DOHH2 (cell line): Measurements from ENCODE around the gene PARPBP.

Experiments
- EZH2phosphoT487 ChIP-seq: fragments of 200-600 bp; sonication (generic); IDR thresholded peaks from 2 replicates; pipeline ENCODE4 v1.6.1; 2017; ENCODE audit warnings: borderline replicate concordance, mild to moderate bottlenecking, antibody characterized with exemption, low read length, moderate library complexity, mixed read lengths
- TF ChIP-seq, protein P1 (sequence below): fragments of 200-600 bp; sonication (generic); IDR thresholded peaks from one replicate; pipeline ENCODE4 v1.5.1; 2014; ENCODE audit warnings: antibody characterized with exemption, mild to moderate bottlenecking, low read depth, low read length; ENCODE audit not compliant: poor library complexity, severe bottlenecking

DNA sequence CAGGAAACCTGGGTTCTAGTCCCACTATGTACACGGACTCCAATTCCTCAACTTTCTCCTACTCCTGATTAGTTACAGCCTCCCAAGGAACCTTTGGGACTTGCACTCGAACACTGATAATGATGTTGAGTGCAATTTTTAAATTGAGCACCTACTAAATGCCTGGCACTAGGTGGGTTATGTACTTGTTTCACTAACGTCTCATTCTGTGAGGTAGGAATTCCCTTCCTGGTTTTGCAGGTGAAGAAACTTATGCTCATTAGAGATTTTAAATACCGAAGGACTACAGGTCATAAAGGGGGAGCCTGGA, 536 bp downstream of the PARPBP start:
- TF ChIP-seq, protein P1, sequence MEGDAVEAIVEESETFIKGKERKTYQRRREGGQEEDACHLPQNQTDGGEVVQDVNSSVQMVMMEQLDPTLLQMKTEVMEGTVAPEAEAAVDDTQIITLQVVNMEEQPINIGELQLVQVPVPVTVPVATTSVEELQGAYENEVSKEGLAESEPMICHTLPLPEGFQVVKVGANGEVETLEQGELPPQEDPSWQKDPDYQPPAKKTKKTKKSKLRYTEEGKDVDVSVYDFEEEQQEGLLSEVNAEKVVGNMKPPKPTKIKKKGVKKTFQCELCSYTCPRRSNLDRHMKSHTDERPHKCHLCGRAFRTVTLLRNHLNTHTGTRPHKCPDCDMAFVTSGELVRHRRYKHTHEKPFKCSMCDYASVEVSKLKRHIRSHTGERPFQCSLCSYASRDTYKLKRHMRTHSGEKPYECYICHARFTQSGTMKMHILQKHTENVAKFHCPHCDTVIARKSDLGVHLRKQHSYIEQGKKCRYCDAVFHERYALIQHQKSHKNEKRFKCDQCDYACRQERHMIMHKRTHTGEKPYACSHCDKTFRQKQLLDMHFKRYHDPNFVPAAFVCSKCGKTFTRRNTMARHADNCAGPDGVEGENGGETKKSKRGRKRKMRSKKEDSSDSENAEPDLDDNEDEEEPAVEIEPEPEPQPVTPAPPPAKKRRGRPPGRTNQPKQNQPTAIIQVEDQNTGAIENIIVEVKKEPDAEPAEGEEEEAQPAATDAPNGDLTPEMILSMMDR, result no peak
- no peak for TF ChIP-seq EZH2phosphoT487
